GM18526 (cell line): ENCODE results near the gene COMMD4.

Experiments used
- POLR2A ChIP-seq: IDR thresholded peaks from 3 replicates; pipeline ENCODE4 v1.6.1; 2011; ENCODE audit not compliant: insufficient read length; ENCODE audit errors: extremely low read depth

COMMD4 gene

GRCh38 chr15:75335705-75336355 lies at the start of gene COMMD4:
Gene COMMD4 (plus strand): TSS chr15:75336063. CDS start chr15:75336090, 27 bp downstream.
- peak; percentile 54 for TF ChIP-seq POLR2A

DNA sequence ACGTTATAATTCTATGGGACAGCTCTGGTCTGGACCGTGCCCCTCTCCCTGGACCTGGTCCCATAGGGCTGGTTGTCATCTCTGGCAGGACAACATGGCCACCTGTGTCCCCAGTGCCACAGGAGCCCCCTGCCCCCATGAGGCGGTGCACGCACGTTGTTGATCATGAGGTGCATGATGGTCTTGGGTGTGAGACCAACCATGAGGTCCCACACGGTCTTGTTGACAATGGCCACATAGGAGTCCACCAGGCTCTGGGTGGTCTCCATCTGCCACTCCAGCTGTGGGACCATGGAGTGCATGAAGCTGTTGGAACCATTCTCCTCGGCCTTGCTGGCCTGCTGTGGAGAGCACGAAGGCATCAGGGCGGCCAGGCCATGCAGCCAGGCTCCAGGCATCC lies 33.5 kb upstream of the COMMD4 start:
- no peak for TF ChIP-seq POLR2A

- no peak for TF ChIP-seq POLR2A
These were observed 29.7 kb upstream of the COMMD4 start for GRCh38 chr15:75306188-75306587.

DNA sequence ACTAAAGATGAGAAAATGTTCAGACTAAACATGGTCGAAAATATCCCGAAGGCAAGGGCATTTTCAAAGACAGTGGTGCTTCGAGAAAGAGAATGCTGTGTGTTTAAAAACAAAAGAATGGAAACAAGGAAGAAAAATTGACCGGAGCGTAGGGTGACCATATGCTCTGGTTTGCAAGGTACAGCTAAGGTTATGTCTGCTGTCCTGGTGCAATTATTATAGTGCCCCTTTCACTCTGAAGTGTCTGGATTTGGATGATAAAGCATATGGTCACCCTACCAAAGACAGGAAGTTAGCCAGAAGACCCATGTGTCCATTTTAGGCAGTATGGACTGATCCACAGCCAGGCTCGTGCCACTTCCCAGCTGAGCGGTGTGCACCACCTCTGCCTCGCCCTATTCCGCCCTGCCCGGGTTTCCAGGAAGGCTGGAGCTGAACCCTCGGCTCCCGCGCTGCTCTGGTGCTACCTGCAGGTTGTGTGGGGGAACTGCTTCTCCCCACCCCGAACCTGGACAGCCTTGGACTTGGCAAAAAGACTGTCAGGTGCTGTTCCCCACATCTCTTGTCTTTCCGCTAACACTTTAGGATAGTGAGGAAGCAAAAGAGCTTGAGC lies 28.0 kb upstream of the COMMD4 start:
- TF ChIP-seq POLR2A, result no peak

DNA sequence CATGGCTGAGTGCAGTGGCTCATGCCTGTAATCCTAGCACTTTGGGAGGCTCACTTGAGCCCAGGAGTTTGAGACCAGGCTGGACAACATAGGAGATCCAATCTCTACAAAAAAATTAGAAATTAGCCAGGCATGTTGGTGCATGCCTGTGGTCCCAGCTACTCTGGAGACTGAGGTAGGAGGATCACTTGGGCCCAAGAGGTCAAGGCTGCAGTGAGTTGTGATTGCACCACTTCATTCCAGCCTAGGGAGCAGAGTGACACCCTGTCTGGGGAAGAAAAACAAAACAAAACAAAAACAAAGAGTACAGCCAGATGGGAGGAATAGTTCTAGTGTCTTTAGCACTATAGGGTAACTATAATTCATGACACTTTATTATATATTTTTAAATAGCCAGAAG lies 26.2 kb upstream of the COMMD4 start:
- no peak for TF ChIP-seq POLR2A

DNA sequence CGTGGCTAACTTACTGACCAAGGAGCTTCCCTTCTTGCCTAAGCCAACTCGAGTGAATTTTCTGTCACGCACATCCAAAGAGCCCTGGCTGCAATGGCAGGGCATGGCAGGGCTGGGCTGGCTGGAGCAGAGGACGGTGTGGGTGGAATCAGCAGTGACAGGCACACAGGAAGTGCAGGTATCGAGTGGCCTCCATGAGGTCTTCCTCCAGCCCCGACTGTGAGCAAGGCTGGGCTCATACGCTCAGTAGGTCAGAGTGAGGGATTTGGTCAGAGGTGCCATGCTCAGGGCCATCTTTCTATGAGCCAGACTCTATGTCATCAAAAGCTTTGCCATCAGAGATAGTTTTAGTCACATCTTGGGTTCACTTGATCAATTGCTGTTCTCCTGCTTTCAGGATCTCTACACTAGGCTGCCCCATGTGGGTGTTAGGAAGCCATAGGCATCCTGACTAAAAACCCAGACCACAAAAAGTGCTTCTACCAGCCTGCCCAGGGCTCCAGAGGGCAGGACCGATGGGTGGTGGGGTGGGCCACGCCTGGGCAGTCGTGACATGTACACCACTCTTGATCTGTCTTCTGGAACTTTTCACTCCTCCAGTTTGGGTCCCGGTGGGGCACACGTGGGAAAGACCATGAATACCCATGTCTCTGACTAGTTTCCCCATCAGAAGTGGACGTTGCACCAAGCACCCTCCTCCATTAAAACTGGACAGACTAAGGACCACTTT lies 22.6 kb upstream of the COMMD4 start:
- TF ChIP-seq POLR2A, result no peak

DNA sequence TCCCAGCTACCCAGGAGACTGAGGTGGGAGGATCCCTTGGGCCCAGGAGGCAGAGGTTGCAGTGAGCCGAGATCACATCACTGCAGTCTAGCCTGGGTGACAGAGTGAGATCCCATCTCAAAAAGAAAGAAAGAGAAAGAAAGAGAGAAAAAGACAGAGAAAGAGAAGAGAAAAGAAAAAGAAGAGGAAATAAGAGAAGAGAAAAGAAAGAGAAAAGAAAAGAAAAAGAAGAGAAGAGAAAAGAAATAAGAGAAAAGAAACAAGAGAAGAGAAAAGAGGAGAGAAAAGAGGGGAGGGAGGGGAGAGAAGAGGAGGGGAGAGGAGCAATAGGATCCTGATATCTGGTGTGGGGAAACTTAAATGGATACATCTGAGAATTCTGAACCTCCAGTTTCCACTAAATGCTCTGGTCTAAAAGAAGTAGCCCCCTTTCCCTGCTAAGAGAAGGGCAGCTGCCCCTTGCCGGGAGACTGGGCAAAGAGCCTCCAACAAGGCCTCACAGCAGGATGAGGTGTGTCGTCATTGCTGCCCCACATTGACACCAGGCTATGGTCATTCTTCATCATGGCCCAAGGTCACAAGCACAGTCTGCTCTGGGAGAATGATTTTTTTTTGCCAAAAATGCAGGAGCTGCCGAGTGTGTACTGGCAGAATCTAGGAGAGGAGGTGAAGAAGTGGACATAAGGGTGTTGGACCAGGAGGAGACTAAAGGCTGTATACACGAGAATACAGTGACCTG lies 21.1 kb upstream of the COMMD4 start:
- no peak for TF ChIP-seq POLR2A

- no peak for TF ChIP-seq POLR2A
These were observed 14.2 kb upstream of the COMMD4 start for GRCh38 chr15:75321711-75322110.

DNA sequence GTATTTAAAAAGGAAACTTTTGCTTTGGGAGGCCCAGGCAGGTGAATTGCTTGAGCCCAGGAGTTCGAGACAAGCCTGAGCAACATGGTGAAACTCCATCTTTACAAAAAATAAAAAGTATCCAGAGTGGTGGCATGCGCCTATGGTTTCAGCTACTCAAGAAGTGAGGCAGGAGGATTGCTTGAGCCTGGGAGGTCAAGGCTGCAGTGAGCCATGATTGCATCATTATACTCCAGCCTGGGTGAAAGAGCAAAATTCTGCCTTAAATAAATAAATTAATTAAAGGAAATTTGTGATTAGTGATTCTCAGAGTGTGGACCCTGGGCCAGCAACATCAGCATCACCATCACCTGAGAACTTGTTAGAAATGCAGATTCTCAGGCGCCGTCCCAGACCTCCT lies 9.9 kb upstream of the COMMD4 start:
- no peak for TF ChIP-seq POLR2A

- no peak for TF ChIP-seq POLR2A
These were observed 8.9 kb upstream of the COMMD4 start for GRCh38 chr15:75327005-75327404.

DNA sequence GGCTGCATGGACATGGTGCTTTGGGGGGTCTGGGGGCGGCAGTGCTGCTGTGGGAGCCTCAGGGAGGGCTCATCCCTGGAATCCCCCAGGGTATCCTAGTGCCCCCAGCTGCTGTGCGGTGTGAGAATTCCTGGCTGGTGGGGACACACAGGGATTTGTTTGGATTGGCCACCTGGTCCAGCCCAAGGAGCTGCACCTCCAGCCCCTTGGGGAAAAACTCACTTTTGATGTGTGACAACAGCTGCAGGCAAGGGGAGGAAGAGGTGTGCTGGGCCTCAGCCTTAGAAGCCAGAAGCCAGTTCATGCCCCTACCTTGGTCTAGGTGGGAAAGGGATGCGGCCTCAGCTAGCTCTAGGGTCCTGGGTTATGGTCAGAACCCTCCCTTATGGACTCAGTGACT lies 8.4 kb upstream of the COMMD4 start:
- no peak for TF ChIP-seq POLR2A

DNA sequence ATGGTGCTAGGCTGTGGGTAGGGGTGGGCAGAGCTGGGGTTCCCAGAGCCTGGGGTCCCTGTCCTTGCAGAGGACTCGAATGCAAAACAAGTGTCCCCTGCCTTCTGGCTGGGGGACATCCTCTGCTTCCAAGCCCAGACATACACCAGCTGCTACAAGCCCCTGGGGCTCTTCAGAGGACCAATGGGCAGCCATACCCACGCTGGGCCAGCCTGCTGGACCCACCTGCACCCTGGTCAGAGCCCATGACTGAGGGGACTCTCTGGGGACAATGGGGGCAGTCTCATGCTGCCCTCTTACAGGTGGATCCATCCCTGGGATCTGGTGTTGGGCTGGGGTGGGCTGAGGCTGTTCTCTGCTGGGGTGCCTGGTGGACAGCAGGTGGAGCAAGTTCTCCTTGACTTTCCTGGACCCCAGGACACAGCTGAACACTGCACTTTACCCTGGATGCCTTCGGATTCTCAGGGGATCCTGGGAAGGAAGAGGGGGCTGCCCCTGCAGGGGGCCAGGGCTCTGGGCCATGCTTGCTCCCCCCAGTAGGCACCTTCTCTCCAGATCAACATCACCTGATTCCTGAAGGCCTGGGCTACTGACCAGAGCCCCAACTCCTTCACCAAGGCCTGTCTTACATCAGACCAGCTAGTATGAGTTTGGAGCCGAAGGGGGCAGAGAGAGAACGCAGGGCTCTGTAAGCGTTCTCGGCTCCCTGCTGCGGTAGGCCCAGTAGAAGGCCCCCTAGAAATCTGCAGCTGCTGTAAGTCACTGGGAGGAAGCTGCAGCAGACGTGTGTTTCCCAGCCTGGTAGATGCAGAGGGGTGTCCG lies 7.2 kb upstream of the COMMD4 start:
- TF ChIP-seq POLR2A, result no peak

DNA sequence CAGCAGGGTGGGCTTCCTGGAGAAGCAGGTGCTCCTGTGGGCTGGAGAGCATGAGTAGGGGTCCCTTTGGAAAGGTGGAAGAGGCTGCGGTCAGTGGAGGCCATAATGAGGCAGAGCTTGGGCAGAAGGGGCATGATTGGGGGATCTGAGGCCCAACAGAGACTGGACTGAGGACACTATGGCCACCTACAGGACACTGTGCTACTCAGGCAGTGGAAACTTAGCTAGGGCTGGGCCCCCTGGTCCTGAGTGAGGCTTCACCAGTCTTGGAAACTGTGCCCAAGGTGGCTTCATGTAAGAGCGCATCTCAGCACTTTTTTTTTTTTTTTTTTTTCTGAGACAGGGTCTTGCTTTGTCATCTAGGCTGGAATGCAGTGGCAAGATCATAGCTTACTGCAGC lies 6.3 kb upstream of the COMMD4 start:
- TF ChIP-seq POLR2A, result no peak

- no peak for TF ChIP-seq POLR2A
These were observed 554 bp upstream of the COMMD4 start for GRCh38 chr15:75335313-75335704.
